ENCODE data around the gene TSKS.

- TF ChIP-seq CTCF (conservative IDR thresholded peaks at IDR 0.05 in 1 of 2, IDR thresholded peaks at IDR 0.05 in 1 of 2; ENCODE audit: low read depth in 1 of 2, low read length in 2 of 2) (no peak), EZH2 (IDR thresholded peaks at IDR 0.05; ENCODE audit: low read length, missing control alignments) (no peak)
These were observed 11.9 kb upstream of the TSKS start for GRCh38 chr19:49774969-49775368.

All from fibroblast of lung (primary cell).